ENCODE data around the gene OR5B3. TPM values are rescaled to one million over a fixed set of nuclear protein-coding genes. Genes with fewer than 3 reads are reported as not detected.

OR5B3 gene
- polyA plus RNA-seq, 1 donor (not counting 4 experiments of a cell fraction or from before 2014, with no cell fraction given) = not detected

GRCh38 chr11:58446294-58446693, 39.6 kb upstream of the OR5B3 start:
- H3K9ac ChIP-seq (ENCODE audit: control insufficient read depth, extremely low read depth, insufficient read depth, low read length) = no peak overlapping the region
- no peaks in the 10 kb centered on the region for H3K4me1 ChIP-seq (ENCODE audit: control insufficient read depth, extremely low read depth, insufficient read depth, low read length)
- H3K36me3 ChIP-seq (ENCODE audit: control insufficient read depth in 2 of 2, extremely low read depth in 1 of 2, insufficient read depth in 2 of 2, low read length in 2 of 2) = no peaks in the 10 kb centered on the region
- no peak overlapping the region for H3K4me3 ChIP-seq (ENCODE audit: control insufficient read depth in 2 of 3, extremely low read depth in 1 of 3, insufficient read depth in 2 of 3, low read depth in 1 of 3, low read length in 3 of 3)
- no peaks in the 10 kb centered on the region for H3K79me2 ChIP-seq (ENCODE audit: control insufficient read depth, insufficient read depth, low read length)
- no peaks in the 10 kb centered on the region for H3K9me3 ChIP-seq (ENCODE audit: control insufficient read depth, low read depth, low read length)
- no peaks in the 10 kb centered on the region for H3K27me3 ChIP-seq (ENCODE audit: control insufficient read depth, extremely low read depth, insufficient read depth, low read length)
- no peak overlapping the region for H3K27ac ChIP-seq (ENCODE audit: control insufficient read depth, insufficient read depth, low read length)
- FAIRE-seq (no peak), DNase-seq (ENCODE audit: low read depth, low spot score) (no peak)
- H3K4me2 ChIP-seq (ENCODE audit: control insufficient read depth, extremely low read depth, insufficient read depth, low read depth, low read length) = no peak overlapping the region
- H3K9me1 ChIP-seq (ENCODE audit: control insufficient read depth, extremely low read depth, insufficient read depth, low read length) = no peaks in the 10 kb centered on the region
- H4K20me1 ChIP-seq (ENCODE audit: control insufficient read depth, extremely low read depth, insufficient read depth, low read length) = no peaks in the 10 kb centered on the region
- TF ChIP-seq EZH2 (IDR thresholded peaks at IDR 0.05; ENCODE audit: low read length) (no peak), CTCF (optimal IDR thresholded peaks at IDR 0.05 in 1 of 3, IDR thresholded peaks at IDR 0.05 in 1 of 3, conservative IDR thresholded peaks at IDR 0.05 in 1 of 3; ENCODE audit: extremely low read depth in 1 of 3, insufficient read depth in 2 of 3, low read length in 3 of 3) (no peak)
- dilution Hi-C loops (cut with MboI; ENCODE audit: extremely low pct_ligation_motif_present, low sequenced_read_pairs) = no loop called here
- no peak overlapping the region for H2AFZ ChIP-seq (ENCODE audit: control insufficient read depth, low read length)

GRCh38 chr11:58444300-58444699, 37.6 kb upstream of the OR5B3 start:
- Histone ChIP-seq H3K27ac (ENCODE audit: control insufficient read depth, insufficient read depth, low read length) (no peak overlapping the region), H3K4me2 (ENCODE audit: control insufficient read depth, extremely low read depth, insufficient read depth, low read depth, low read length) (no peak overlapping the region), H3K79me2 (ENCODE audit: control insufficient read depth, insufficient read depth, low read length) (no peaks in the 10 kb centered on the region), H3K9me1 (ENCODE audit: control insufficient read depth, extremely low read depth, insufficient read depth, low read length) (no peaks in the 10 kb centered on the region), H3K4me1 (ENCODE audit: control insufficient read depth, extremely low read depth, insufficient read depth, low read length) (no peaks in the 10 kb centered on the region), H3K27me3 (ENCODE audit: control insufficient read depth, extremely low read depth, insufficient read depth, low read length) (peaks cover 5% of the 10 kb centered on the region), H3K9me3 (ENCODE audit: control insufficient read depth, low read depth, low read length) (no peaks in the 10 kb centered on the region), H3K4me3 (ENCODE audit: control insufficient read depth in 2 of 3, extremely low read depth in 1 of 3, insufficient read depth in 2 of 3, low read depth in 1 of 3, low read length in 3 of 3) (no peak overlapping the region), H3K9ac (ENCODE audit: control insufficient read depth, extremely low read depth, insufficient read depth, low read length) (no peak overlapping the region), H3K36me3 (ENCODE audit: control insufficient read depth in 2 of 2, extremely low read depth in 1 of 2, insufficient read depth in 2 of 2, low read length in 2 of 2) (no peaks in the 10 kb centered on the region), H2AFZ (ENCODE audit: control insufficient read depth, low read length) (no peak overlapping the region), H4K20me1 (ENCODE audit: control insufficient read depth, extremely low read depth, insufficient read depth, low read length) (no peaks in the 10 kb centered on the region)
- dilution Hi-C loops (cut with MboI; ENCODE audit: extremely low pct_ligation_motif_present, low sequenced_read_pairs) = no loop called here
- DNase-seq (ENCODE audit: low read depth, low spot score) (no peak), FAIRE-seq (no peak)
- TF ChIP-seq CTCF (optimal IDR thresholded peaks at IDR 0.05 in 1 of 3, IDR thresholded peaks at IDR 0.05 in 1 of 3, conservative IDR thresholded peaks at IDR 0.05 in 1 of 3; ENCODE audit: extremely low read depth in 1 of 3, insufficient read depth in 2 of 3, low read length in 3 of 3) (no peak), EZH2 (IDR thresholded peaks at IDR 0.05; ENCODE audit: low read length) (no peak)

All from keratinocyte (primary cell).